Measurements from ENCODE around the gene HYAL1. TPM values are rescaled to one million over a fixed set of nuclear protein-coding genes. Genes with fewer than 3 reads are reported as not detected.

The HYAL1 gene
- total and polyA plus RNA-seq, 3 experiments from 2014 or later = 0.13 to 0.81 TPM; not detected in 1

DNA sequence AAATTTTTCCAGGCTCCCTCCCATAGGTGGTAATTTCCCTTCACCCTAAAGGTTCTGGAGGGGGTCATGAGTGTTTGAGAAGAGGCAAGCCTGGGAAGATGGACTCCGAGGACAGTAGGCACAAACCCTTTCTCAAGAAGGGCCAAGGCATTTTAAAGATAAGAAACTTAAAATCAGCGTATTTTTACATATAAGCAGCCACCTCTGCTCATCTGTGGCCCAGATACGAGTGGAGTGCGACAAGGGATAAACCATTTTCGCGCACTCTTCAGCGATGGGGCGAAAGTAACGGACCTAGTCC is 36.7 kb upstream of the HYAL1 start:
- peak overlapping the region; percentile 88 for H3K27ac ChIP-seq (ENCODE audit: low read depth, low read length)
- Mint-ChIP-seq H3K4me1 (peaks cover 48 to 76% (median 59%) of the 10 kb centered on the region in 3 donors), H3K27ac (peak overlapping the region; percentile 75 to 98 (median 97)), H3K27me3 (peaks cover 0 to 2% of the 10 kb centered on the region in 2 donors), H3K9me3 (no peaks in the 10 kb centered on the region), H3K4me3 (peak overlapping the region; percentile 89 to 97 (median 94)), H3K36me3 (peaks cover 0 to 30% (median 2%) of the 10 kb centered on the region in 3 donors)
- no peaks in the 10 kb centered on the region for H3K36me3 ChIP-seq (ENCODE audit: insufficient read depth, low read length)
- DNase-seq = no peak
- peak overlapping the region; percentile 73 for H3K4me3 ChIP-seq (ENCODE audit: low read length)
- ChIA-PET CTCF (interaction anchor here (1.0 to 8.5 kb wide), 5 partner anchors 9 to 94 kb away, joined by 3 to 103 read pairs (median 4); partner anchors contain the start of genes CYB561D2, NPRL2, TUSC2 and ZMYND10), POLR2A (interaction anchor here (0.6 to 2.4 kb wide), 4 partner anchors 10 to 1857 kb away, joined by 4 to 27 read pairs (median 6); partner anchors contain the start of genes CYB561D2, HEMK1, HYAL3 and NAA80)
- no peaks in the 10 kb centered on the region for H3K9me3 ChIP-seq (ENCODE audit: low read length)
- peaks cover 52% of the 10 kb centered on the region for H3K4me1 ChIP-seq (ENCODE audit: insufficient read depth, low read length)
- H3K27me3 ChIP-seq (ENCODE audit: insufficient read depth, low read length, poor library complexity, severe bottlenecking) = no peaks in the 10 kb centered on the region

DNA sequence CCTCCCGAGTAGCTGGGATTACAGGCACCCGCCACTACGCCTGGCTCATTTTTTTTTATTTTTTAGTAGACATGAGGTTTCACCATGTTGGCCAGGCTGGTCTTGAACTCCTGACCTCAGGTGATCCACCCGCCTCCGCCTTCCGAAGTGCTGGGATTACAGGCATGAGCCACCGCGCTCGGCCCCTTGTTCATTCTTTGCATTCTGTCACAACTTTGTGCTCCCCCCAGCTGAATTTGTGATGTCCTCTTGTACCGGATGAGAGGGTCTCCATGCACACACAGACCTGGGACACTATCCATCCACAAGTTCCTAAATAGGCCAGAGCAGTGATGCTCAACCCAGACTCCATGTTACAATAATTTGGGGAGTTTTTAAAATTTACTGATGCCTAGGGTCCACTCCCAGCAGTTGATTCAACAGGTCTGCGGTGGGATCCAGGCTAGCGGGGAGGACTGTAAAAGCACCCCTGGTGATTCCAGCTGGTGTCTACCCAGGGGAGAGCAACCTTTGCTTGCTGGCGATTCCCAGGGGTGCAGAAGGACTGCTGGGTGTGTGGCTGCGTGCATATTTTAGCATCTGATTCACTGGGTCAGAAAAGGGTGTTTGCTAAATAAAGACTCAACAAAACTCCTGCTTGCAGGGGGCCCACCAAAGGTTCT is 36.2 kb upstream of the HYAL1 start:
- ChIA-PET POLR2A (interaction anchor here (0.7 to 2.4 kb wide), 3 partner anchors 10 to 46 kb away, joined by 3 to 27 read pairs (median 4); partner anchors contain the start of genes CYB561D2, HYAL3, NAA80 and NPRL2), CTCF (interaction anchor here (1.2 to 8.5 kb wide), 4 partner anchors 10 to 20 kb away, joined by 3 to 103 read pairs (median 6); partner anchors contain the start of genes CYB561D2, NPRL2, TUSC2 and ZMYND10)
- peaks cover 47 to 74% (median 62%) of the 10 kb centered on the region in 3 donors for H3K4me1 Mint-ChIP-seq
- DNase-seq = no peak
- H3K36me3 Mint-ChIP-seq = peaks cover 0 to 30% (median 2%) of the 10 kb centered on the region in 3 donors
- no peaks in the 10 kb centered on the region for H3K9me3 ChIP-seq (ENCODE audit: low read length)
- H3K27me3 ChIP-seq (ENCODE audit: insufficient read depth, low read length, poor library complexity, severe bottlenecking) = no peaks in the 10 kb centered on the region
- peak overlapping the region; percentile 89 to 97 (median 94) for H3K4me3 Mint-ChIP-seq
- no peaks in the 10 kb centered on the region for H3K9me3 Mint-ChIP-seq
- H3K4me3 ChIP-seq (ENCODE audit: low read length) = peak overlapping the region; percentile 73
- no peaks in the 10 kb centered on the region for H3K36me3 ChIP-seq (ENCODE audit: insufficient read depth, low read length)
- peaks cover 54% of the 10 kb centered on the region for H3K4me1 ChIP-seq (ENCODE audit: insufficient read depth, low read length)
- H3K27ac ChIP-seq (ENCODE audit: low read depth, low read length) = peak overlapping the region; percentile 88
- peak overlapping the region; percentile 75 to 98 (median 97) for H3K27ac Mint-ChIP-seq
- H3K27me3 Mint-ChIP-seq = peaks cover 0 to 2% of the 10 kb centered on the region in 2 donors

DNA sequence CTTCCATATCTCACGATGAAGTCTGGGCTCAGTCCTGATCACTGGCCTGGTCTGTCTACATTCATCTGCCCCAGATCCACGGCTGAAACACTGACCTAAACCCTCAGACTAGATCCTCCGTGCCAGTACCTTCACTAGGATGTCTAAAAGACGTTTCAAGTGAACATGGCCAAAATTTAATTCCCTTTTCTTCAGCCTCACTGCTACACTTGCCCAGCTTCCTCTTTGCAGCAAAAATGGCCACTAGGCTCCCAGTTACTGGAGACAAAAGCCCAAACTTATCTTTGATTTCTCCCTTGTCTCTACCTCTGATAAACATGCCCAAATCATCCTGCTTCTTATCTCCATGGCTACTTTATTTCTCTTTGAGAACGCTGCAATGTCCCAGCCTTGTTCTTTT is 35.6 kb upstream of the HYAL1 start:
- H3K4me1 Mint-ChIP-seq = peaks cover 52 to 79% (median 67%) of the 10 kb centered on the region in 3 donors
- H3K4me3 ChIP-seq (ENCODE audit: low read length) = peak overlapping the region; percentile 73

DNA sequence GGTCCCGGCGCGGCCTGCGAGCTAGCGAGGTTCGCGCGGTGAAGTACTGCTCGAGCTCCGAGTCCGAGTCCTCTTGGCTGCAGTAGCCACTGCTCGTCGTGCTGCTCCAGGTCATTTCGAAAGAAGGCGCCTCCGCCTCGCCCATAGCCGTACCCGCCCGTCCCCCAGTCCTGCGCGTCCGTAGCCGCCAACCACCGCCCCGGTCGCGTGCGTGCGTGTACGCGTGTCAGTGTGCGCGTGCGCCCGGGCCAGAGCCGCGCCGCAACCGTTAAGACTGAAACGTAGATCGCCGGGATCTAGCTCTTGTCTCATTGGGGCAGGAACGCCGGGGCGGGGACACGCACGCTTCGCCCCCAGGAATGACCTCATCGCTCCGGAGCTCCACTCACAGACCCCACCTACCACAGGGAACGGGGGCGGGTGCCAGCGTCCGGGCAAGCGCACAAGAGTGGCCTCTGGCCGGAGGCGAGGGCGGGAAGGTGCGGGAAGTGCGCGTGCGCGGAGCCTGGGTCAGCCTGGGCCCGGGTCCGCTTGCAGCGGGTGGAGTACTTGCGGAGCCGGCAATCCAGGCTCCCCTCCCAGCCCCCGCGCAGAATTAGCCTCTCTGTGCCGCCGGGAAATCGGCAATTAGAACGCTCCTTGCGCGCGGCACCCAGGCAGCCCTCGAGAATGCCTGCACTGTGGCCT is 33.9 kb upstream of the HYAL1 start:
- no peaks in the 10 kb centered on the region for H3K9me3 Mint-ChIP-seq
- peak overlapping the region; percentile 73 for H3K4me3 ChIP-seq (ENCODE audit: low read length)
- H3K36me3 Mint-ChIP-seq = peaks cover 0 to 41% (median 4%) of the 10 kb centered on the region in 3 donors
- H3K4me1 Mint-ChIP-seq = peaks cover 56 to 79% (median 74%) of the 10 kb centered on the region in 3 donors
- POLR2A ChIA-PET = interaction anchor here (0.5 to 3.7 kb wide), 17 partner anchors 9 to 1724 kb away, joined by 3 to 57 read pairs (median 8); partner anchors contain the start of genes C3orf18, CYB561D2, DCAF1 and GNAI2
- peak overlapping the region; percentile 75 to 98 (median 97) for H3K27ac Mint-ChIP-seq
- no peaks in the 10 kb centered on the region for H3K9me3 ChIP-seq (ENCODE audit: low read length)
- CTCF ChIA-PET = interaction anchor here (0.9 to 8.5 kb wide), 13 partner anchors 9 to 232 kb away, joined by 3 to 103 read pairs (median 4); partner anchors contain the start of genes CYB561D2, HEMK1, HYAL3 and IFRD2
- peak; percentile 90 to 97 (median 93) for DNase-seq
- peaks cover 7% of the 10 kb centered on the region for H3K36me3 ChIP-seq (ENCODE audit: insufficient read depth, low read length)
- H3K27me3 Mint-ChIP-seq = peaks cover 0 to 2% of the 10 kb centered on the region in 2 donors
- peak overlapping the region; percentile 89 to 97 (median 94) for H3K4me3 Mint-ChIP-seq
- H3K27me3 ChIP-seq (ENCODE audit: insufficient read depth, low read length, poor library complexity, severe bottlenecking) = no peaks in the 10 kb centered on the region
- H3K4me1 ChIP-seq (ENCODE audit: insufficient read depth, low read length) = peaks cover 71% of the 10 kb centered on the region
- peak overlapping the region; percentile 88 for H3K27ac ChIP-seq (ENCODE audit: low read depth, low read length)

More for the DNA sequence above, 35.6 kb upstream of the HYAL1 start:
- ChIA-PET POLR2A (interaction anchor here (0.7 to 3.7 kb wide), 5 partner anchors 11 to 231 kb away, joined by 3 to 57 read pairs (median 12); partner anchors contain the start of genes CYB561D2, HEMK1, NPRL2 and TUSC2), CTCF (interaction anchor here (0.9 to 8.5 kb wide), 6 partner anchors 11 to 64 kb away, joined by 3 to 103 read pairs (median 8); partner anchors contain the start of genes CYB561D2, HYAL3, IFRD2 and NAA80)
- H3K9me3 ChIP-seq (ENCODE audit: low read length) = no peaks in the 10 kb centered on the region
- H3K27ac ChIP-seq (ENCODE audit: low read depth, low read length) = peak overlapping the region; percentile 88
- DNase-seq = no peak
- H3K4me1 ChIP-seq (ENCODE audit: insufficient read depth, low read length) = peaks cover 60% of the 10 kb centered on the region
- H3K4me3 Mint-ChIP-seq = peak overlapping the region; percentile 89 to 97 (median 94)
- H3K36me3 ChIP-seq (ENCODE audit: insufficient read depth, low read length) = no peaks in the 10 kb centered on the region
- H3K27ac Mint-ChIP-seq = peak overlapping the region; percentile 75 to 98 (median 97)
- peaks cover 0 to 2% of the 10 kb centered on the region in 2 donors for H3K27me3 Mint-ChIP-seq
- H3K36me3 Mint-ChIP-seq = peaks cover 0 to 34% (median 4%) of the 10 kb centered on the region in 3 donors
- H3K27me3 ChIP-seq (ENCODE audit: insufficient read depth, low read length, poor library complexity, severe bottlenecking) = no peaks in the 10 kb centered on the region
- no peaks in the 10 kb centered on the region for H3K9me3 Mint-ChIP-seq

DNA sequence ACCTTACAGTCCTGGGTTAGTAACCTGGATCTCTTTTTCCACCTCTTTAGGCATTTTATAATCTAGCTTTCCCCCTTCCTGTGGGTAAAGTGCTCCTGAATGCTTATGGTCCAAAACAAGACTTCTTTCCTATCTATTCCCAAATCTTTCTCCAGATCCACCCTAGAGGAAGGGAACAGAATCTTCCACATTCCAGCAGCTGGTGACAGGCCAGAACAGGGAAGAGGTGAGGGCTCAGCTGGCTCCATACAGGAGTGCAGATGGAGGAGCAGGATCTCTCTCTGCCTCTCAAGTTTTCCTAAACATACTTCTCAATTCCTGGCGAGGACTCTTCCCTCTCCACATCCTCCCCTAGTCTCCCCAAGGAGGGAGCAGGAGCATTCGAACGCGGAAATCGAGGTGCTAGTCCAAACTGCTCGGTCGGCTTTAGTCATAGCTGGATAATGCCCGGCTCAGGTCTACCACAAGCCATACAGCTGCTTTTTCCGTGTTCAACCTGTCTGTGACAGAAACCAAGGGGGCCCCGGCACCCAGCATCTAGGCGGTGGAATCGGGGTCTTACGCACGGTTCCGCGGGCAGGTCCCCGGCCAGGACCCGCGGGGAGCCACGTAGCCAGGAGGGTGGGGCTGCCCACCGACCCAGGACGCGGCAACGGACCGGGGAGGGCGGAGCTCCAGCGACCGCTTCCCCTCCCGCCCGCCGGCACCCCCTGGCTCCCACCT is 33.2 kb upstream of the HYAL1 start:
- peak overlapping the region; percentile 88 for H3K27ac ChIP-seq (ENCODE audit: low read depth, low read length)
- H3K36me3 ChIP-seq (ENCODE audit: insufficient read depth, low read length) = peaks cover 12% of the 10 kb centered on the region
- H3K27me3 ChIP-seq (ENCODE audit: insufficient read depth, low read length, poor library complexity, severe bottlenecking) = no peaks in the 10 kb centered on the region
- H3K4me1 Mint-ChIP-seq = peaks cover 56 to 78% (median 73%) of the 10 kb centered on the region in 3 donors
- H3K4me1 ChIP-seq (ENCODE audit: insufficient read depth, low read length) = peaks cover 68% of the 10 kb centered on the region
- ChIA-PET POLR2A (interaction anchor here (0.5 to 3.7 kb wide), 17 partner anchors 9 to 1724 kb away, joined by 3 to 57 read pairs (median 8); partner anchors contain the start of genes C3orf18, CYB561D2, DCAF1 and GNAI2), CTCF (interaction anchor here (0.9 to 8.5 kb wide), 12 partner anchors 8 to 233 kb away, joined by 3 to 103 read pairs (median 6); partner anchors contain the start of genes CYB561D2, HEMK1, HYAL3 and IFRD2)
- peaks cover 0 to 2% of the 10 kb centered on the region in 2 donors for H3K27me3 Mint-ChIP-seq
- H3K9me3 Mint-ChIP-seq = no peaks in the 10 kb centered on the region
- DNase-seq = no peak
- peak overlapping the region; percentile 90 to 99 (median 98) for H3K27ac Mint-ChIP-seq
- no peaks in the 10 kb centered on the region for H3K9me3 ChIP-seq (ENCODE audit: low read length)
- H3K4me3 Mint-ChIP-seq = peak overlapping the region; percentile 89 to 97 (median 94)
- H3K36me3 Mint-ChIP-seq = peaks cover 0 to 47% (median 4%) of the 10 kb centered on the region in 3 donors
- peak overlapping the region; percentile 73 for H3K4me3 ChIP-seq (ENCODE audit: low read length)

DNA sequence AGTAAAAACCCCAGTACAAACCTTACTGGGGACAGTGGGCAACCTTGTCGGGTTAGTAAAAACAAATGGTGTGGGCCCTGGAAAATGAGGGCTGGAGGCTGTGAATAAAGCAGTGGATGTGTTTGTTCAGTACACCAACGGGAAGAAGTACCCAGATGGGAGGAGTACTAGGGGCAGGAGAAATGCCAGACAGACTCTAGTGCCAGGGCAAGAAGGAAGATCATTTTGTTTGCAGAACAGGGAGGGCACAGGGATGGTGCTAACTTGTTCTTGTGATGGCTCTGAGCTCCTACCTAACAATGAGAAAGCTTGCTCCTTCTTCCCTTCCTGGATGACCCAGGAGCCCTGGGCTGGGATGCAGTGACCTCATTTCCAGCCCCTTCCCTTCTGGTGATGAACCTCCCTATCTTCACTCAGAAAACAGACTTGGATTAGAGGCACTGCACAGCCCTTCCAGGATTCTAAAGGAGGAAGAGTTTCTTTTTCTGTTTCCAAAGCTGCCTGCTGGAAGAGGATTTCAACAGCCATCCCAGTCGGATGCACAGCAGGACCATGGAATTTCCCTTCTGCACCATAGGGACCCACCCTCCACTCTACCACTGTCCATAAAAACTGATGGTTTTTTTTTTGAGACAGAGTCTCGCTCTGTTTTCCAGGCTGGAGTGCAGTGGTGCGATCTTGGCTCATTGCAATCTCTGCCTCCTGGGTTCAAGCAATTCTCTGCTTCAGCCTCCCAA is 31.1 kb upstream of the HYAL1 start:
- ChIA-PET CTCF (interaction anchor here (1.0 to 8.5 kb wide), 3 partner anchors 10 to 208 kb away, joined by 3 to 103 read pairs (median 4); partner anchors contain the start of genes CYB561D2, NPRL2 and ZMYND10), POLR2A (interaction anchor here (1.1 kb wide), 1 partner anchor 16 kb away, joined by 5 read pairs; the partner anchor contains the start of genes CYB561D2 and NPRL2)
- peak overlapping the region; percentile 45 to 93 (median 66) for H3K4me3 Mint-ChIP-seq
- Histone ChIP-seq H3K36me3 (ENCODE audit: insufficient read depth, low read length) (peaks cover 29% of the 10 kb centered on the region), H3K9me3 (ENCODE audit: low read length) (no peaks in the 10 kb centered on the region), H3K4me3 (ENCODE audit: low read length) (no peak overlapping the region), H3K27me3 (ENCODE audit: insufficient read depth, low read length, poor library complexity, severe bottlenecking) (no peaks in the 10 kb centered on the region), H3K4me1 (ENCODE audit: insufficient read depth, low read length) (peaks cover 50% of the 10 kb centered on the region), H3K27ac (ENCODE audit: low read depth, low read length) (peak overlapping the region; percentile 49)
- peak overlapping the region; percentile 83 to 98 (median 94) for H3K27ac Mint-ChIP-seq
- peaks cover 0 to under 1% of the 10 kb centered on the region in 2 donors for H3K27me3 Mint-ChIP-seq
- no peaks in the 10 kb centered on the region for H3K9me3 Mint-ChIP-seq
- H3K36me3 Mint-ChIP-seq = peaks cover 0 to 64% (median 4%) of the 10 kb centered on the region in 3 donors
- no peak for DNase-seq
- H3K4me1 Mint-ChIP-seq = peaks cover 46 to 64% (median 60%) of the 10 kb centered on the region in 3 donors

Measured in CD8-positive, alpha-beta memory T cell (primary cell).